CD14-positive monocyte (primary cell): ENCODE measurements around the gene C9orf50. TPM values are rescaled to one million over a fixed set of nuclear protein-coding genes. Genes with fewer than 3 reads are reported as not detected.
A peak's percentile ranks its signal among the peaks of the same experiment; 100 is the strongest.

ENCODE experiments used
- DNase-seq, 3 donors: peaks; one replicate each; pipeline ENCODE4 v3.0.0-alpha.2; 2011 to 2022
- H2AFZ ChIP-seq: 2 replicates; pipeline ENCODE4 v1.6.0; 2012; ENCODE audit warnings: mild to moderate bottlenecking, low read depth, low read length, inconsistent platforms; ENCODE audit not compliant: insufficient read depth, poor library complexity, severe bottlenecking
- H3K27ac ChIP-seq, 2 donors: 1 replicate in 1 of 2; 2 replicates in 1 of 2; pipeline ENCODE4 v1.5.1; 2012 to 2013; ENCODE audit warnings: low read length in 2 of 2, control low read depth in 1 of 2, inconsistent platforms in 1 of 2, low read depth in 1 of 2, mild to moderate bottlenecking in 1 of 2
- H3K27me3 ChIP-seq, 2 donors: one replicate each; pipeline versions ENCODE4 v1.6.0 to v1.6.1; 2011 to 2013; ENCODE audit warnings: low read length in 2 of 2; ENCODE audit not compliant: control insufficient read depth in 2 of 2, insufficient read depth in 2 of 2
- H3K36me3 ChIP-seq, 2 donors: replicated peaks in 1 of 2; 1 replicate in 1 of 2; 2 replicates in 1 of 2; pipeline versions ENCODE4 v1.5.1 to v1.6.1; 2012 to 2013; ENCODE audit warnings: low read length in 2 of 2, control low read depth in 1 of 2, inconsistent platforms in 1 of 2, mild to moderate bottlenecking in 1 of 2; ENCODE audit not compliant: insufficient read depth in 2 of 2, control insufficient read depth in 1 of 2
- H3K4me1 ChIP-seq, 2 donors: 1 replicate in 1 of 2; 2 replicates in 1 of 2; pipeline versions ENCODE4 v1.5.1 to v1.6.1; 2012 to 2013; ENCODE audit warnings: low read length in 2 of 2, control low read depth in 1 of 2, inconsistent platforms in 1 of 2, mild to moderate bottlenecking in 1 of 2, moderate library complexity in 1 of 2; ENCODE audit not compliant: insufficient read depth in 2 of 2, control insufficient read depth in 1 of 2
- H3K4me2 ChIP-seq: replicated peaks from 2 replicates; pipeline ENCODE3; 2012; ENCODE audit warnings: low read length, moderate library complexity, mild to moderate bottlenecking; ENCODE audit not compliant: poor library complexity, severe bottlenecking; ENCODE audit errors: extremely low read depth
- H3K4me3 ChIP-seq, 3 experiments: fragments of 200-600 bp in 1 of 3; sonication (generic) in 1 of 3; replicated peaks in 1 of 3; 1 replicate in 2 of 3; 2 replicates in 1 of 3; pipeline ENCODE4 v1.5.1; 2011 to 2013; ENCODE audit warnings: low read length in 3 of 3, mild to moderate bottlenecking in 3 of 3, control low read depth in 2 of 3, low read depth in 2 of 3, inconsistent platforms in 1 of 3, moderate library complexity in 1 of 3
- H3K79me2 ChIP-seq: 2 replicates; pipeline ENCODE4 v1.6.0; 2012; ENCODE audit warnings: mild to moderate bottlenecking, control low read depth, inconsistent platforms, low read length, moderate library complexity; ENCODE audit not compliant: insufficient read depth
- H3K9ac ChIP-seq: 2 replicates; pipeline ENCODE4 v1.6.0; 2017; ENCODE audit warnings: low read length, mild to moderate bottlenecking; ENCODE audit not compliant: insufficient read depth, poor library complexity, severe bottlenecking
- H3K9me3 ChIP-seq, 2 donors: replicated peaks in 1 of 2; 1 replicate in 1 of 2; 2 replicates in 1 of 2; pipeline versions ENCODE4 v1.5.1 to v1.6.1; 2012 to 2013; ENCODE audit warnings: low read length in 2 of 2, control low read depth in 1 of 2; ENCODE audit not compliant: control insufficient read depth in 1 of 2, insufficient read depth in 1 of 2
- H4K20me1 ChIP-seq: 2 replicates; pipeline ENCODE4 v1.6.0; 2012; ENCODE audit warnings: mild to moderate bottlenecking, low read length, control low read depth, moderate library complexity; ENCODE audit not compliant: insufficient read depth
- H3K27ac Mint-ChIP-seq, 7 donors: one replicate each; pipeline ENCODE4 v1.8.0; 2020; ENCODE audit warnings: mild to moderate bottlenecking in 7 of 7, mixed read lengths in 7 of 7, moderate library complexity in 6 of 7, inconsistent platforms in 2 of 7
- H3K27me3 Mint-ChIP-seq, 3 donors: one replicate each; pipeline ENCODE4 v1.8.0; 2021 to 2022; ENCODE audit warnings: low read depth in 3 of 3, mild to moderate bottlenecking in 3 of 3, mixed read lengths in 3 of 3, moderate library complexity in 3 of 3, inconsistent platforms in 1 of 3
- H3K36me3 Mint-ChIP-seq, 2 donors: one replicate each; pipeline ENCODE4 v1.8.0; 2020; ENCODE audit warnings: mixed read lengths in 2 of 2, inconsistent platforms in 1 of 2, mild to moderate bottlenecking in 1 of 2
- H3K4me1 Mint-ChIP-seq: one replicate; pipeline ENCODE4 v1.8.0; 2020; ENCODE audit warnings: mild to moderate bottlenecking, mixed read lengths
- H3K4me3 Mint-ChIP-seq, 2 donors: one replicate each; pipeline ENCODE4 v1.8.0; 2020; ENCODE audit warnings: mild to moderate bottlenecking in 2 of 2, mixed read lengths in 2 of 2, moderate library complexity in 1 of 2
- H3K9me3 Mint-ChIP-seq, 7 donors: one replicate each; pipeline ENCODE4 v1.8.0; 2020 to 2022; ENCODE audit warnings: mixed read lengths in 7 of 7, mild to moderate bottlenecking in 6 of 7, moderate library complexity in 6 of 7, inconsistent platforms in 2 of 7
- CTCF ChIP-seq: fragments of 200-600 bp; IDR thresholded peaks from one replicate; pipeline ENCODE4 v1.8.0; 2022; ENCODE audit warnings: antibody characterized with exemption, mild to moderate bottlenecking
- WGBS: methylation state at CpG from one replicate; pipeline ENCODE4 v1.1.5; 2013; ENCODE audit warnings: missing lambda C conversion rate; ENCODE audit not compliant: insufficient coverage; 5-methylcytosine and 5-hydroxymethylcytosine counted together
- intact Hi-C, 2 donors: fragments of 100-400 bp; cut with micrococcal nuclease; formaldehyde crosslinking; loops; one replicate each; pipeline versions ENCODE4 v1.15.0 to v1.15.1; 2023
- polyA plus RNA-seq, 3 donors: library from polyadenylated mRNA; depleted of rRNA in 1 of 3; unstranded in 2 of 3; stranded (reverse) in 1 of 3; fragments of 300-500 nt in 2 of 3; fragments of >200 nt in 1 of 3; fragmentation: Illumina TruSeq in 2 of 3; gene quantifications; 1 replicate in 2 of 3; 2 replicates in 1 of 3; pipeline ENCODE4 v1.2.3, GENCODE V29; 2012 to 2021

C9orf50 gene
- polyA plus RNA-seq, 3 donors = not detected

- Histone ChIP-seq H3K4me3 (peak overlapping the region in 1 of 3 experiments; percentile 79), H2AFZ (peak overlapping the region; percentile 84), H3K36me3 (no peaks in the 10 kb centered on the region), H3K79me2 (no peaks in the 10 kb centered on the region), H3K4me1 (peaks cover 43 to 49% of the 10 kb centered on the region in 2 donors), H3K27me3 (no peaks in the 10 kb centered on the region), H3K9ac (no peak overlapping the region), H3K4me2 (peak overlapping the region; percentile 81), H4K20me1 (no peaks in the 10 kb centered on the region), H3K27ac (no peak overlapping the region), H3K9me3 (no peaks in the 10 kb centered on the region)
- 28% methylated on average over 9 of the region's 12 CpGs for WGBS
- Mint-ChIP-seq H3K4me1 (peaks cover 43% of the 10 kb centered on the region), H3K4me3 (no peak overlapping the region), H3K27me3 (peaks cover 6 to 14% (median 8%) of the 10 kb centered on the region in 3 donors), H3K27ac (peak overlapping the region in 2 of 7 donors; percentile 26 to 90), H3K9me3 (peaks cover 0 to 2% (median 0%) of the 10 kb centered on the region in 7 donors), H3K36me3 (no peaks in the 10 kb centered on the region)
- no peak for DNase-seq
- TF ChIP-seq CTCF = no peak
- intact Hi-C loops = loop anchor here (2.0 to 10.0 kb wide), 4 partner anchors 13 to 479 kb away; no protein-coding TSS in a partner anchor
These were observed 9.5 kb downstream of the C9orf50 start for GRCh38 chr9:129611307-129611800.

DNA sequence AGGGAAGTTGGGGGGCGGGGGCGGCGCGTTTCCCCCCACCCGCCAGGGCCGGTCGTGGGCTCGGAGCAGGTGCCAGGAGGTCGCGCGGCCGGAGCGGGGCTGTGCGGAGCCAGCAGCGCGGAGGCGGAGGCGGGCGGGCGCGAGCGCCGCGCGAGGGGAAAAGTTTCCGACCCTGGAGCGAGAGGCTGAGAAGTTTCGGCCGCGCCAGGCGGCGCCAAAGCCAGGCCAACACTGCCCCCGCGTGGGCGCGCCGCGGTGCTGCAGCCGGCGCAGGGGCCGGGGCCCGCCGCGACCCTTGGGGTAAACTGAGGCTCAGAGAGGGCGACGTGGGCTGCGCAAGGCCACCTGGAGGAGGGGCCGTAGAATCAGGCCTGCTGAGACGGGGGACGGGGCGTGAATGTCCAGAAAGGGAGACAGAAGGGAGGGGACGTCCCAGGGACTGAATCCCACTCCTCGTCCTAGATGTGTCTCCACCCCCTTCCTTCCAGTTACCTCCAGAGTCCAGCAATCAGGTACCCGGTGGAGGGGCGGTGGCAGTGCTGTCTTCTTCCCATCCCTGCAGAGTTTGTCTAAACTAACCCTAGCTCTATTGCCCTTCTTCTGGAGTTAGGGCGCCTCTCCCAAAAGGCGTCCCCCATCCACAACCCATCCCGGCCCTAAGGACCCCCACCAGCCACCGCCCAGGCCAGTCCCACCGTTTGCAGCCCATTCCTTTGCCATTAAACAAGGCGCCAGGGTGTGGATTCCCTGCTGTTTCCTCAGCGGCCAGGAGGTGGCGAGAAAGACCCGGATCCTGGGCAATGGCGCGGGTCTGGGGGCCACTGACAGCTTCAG lies 10.2 kb downstream of the C9orf50 start:
- Histone ChIP-seq H3K4me1 (peaks cover 43 to 49% of the 10 kb centered on the region in 2 donors), H3K79me2 (no peaks in the 10 kb centered on the region), H2AFZ (peak overlapping the region; percentile 84), H3K4me3 (peak overlapping the region; percentile 43 to 79 (median 45)), H3K27me3 (no peaks in the 10 kb centered on the region), H3K36me3 (no peaks in the 10 kb centered on the region), H4K20me1 (no peaks in the 10 kb centered on the region), H3K27ac (peak overlapping the region in 1 of 2 donors; percentile 81), H3K9ac (peak overlapping the region; percentile 73), H3K9me3 (no peaks in the 10 kb centered on the region), H3K4me2 (peak overlapping the region; percentile 81)
- H3K4me1 Mint-ChIP-seq = peaks cover 45% of the 10 kb centered on the region
- WGBS = 0% methylated on average over 53 of the region's 66 CpGs
- H3K9me3 Mint-ChIP-seq = peaks cover 0 to 2% (median 0%) of the 10 kb centered on the region in 7 donors
- intact Hi-C loops = loop anchor here (2.0 to 10.0 kb wide), 4 partner anchors 14 to 478 kb away; no protein-coding TSS in a partner anchor
- peaks cover 6 to 12% (median 8%) of the 10 kb centered on the region in 3 donors for H3K27me3 Mint-ChIP-seq
- H3K27ac Mint-ChIP-seq = peak overlapping the region in 5 of 7 donors; percentile 74 to 90 (median 87)
- peak; percentile 59 to 69 (median 66) for DNase-seq
- H3K36me3 Mint-ChIP-seq = no peaks in the 10 kb centered on the region
- peak overlapping the region; percentile 75 to 88 for H3K4me3 Mint-ChIP-seq
- TF ChIP-seq CTCF = peak; percentile 99
